Ovary (tissue), 3 donors: Measurements from ENCODE around the gene LRTM2.

Source experiments
- CTCF ChIP-seq, 3 donors: fragments of 450-650 bp in 2 of 3; fragments of 200-600 bp in 1 of 3; IDR thresholded peaks; one replicate each; pipeline versions ENCODE4 v1.5.1 to v1.8.0; 2016 to 2022; ENCODE audit warnings: antibody characterized with exemption in 3 of 3, mild to moderate bottlenecking in 1 of 3
- POLR2A ChIP-seq: fragments of 450-650 bp; IDR thresholded peaks from one replicate; pipeline ENCODE4 v1.6.1; 2017; ENCODE audit warnings: antibody characterized with exemption, mild to moderate bottlenecking, moderate library complexity
- donor health status: DM: no; HTN: no; CAD: no.

GRCh38 chr12:1839956-1840951 is 19.9 kb downstream of the LRTM2 start:
- TF ChIP-seq CTCF (IDR thresholded peaks at IDR 0.05), result no peak
- TF ChIP-seq POLR2A, result no peak
